CD4-positive, CD25-positive, alpha-beta regulatory T cell (primary cell): ENCODE measurements around the gene BACH2. TPM values are rescaled to one million over a fixed set of nuclear protein-coding genes. Genes with fewer than 3 reads are reported as not detected.

Experiments used
- ATAC-seq, 2 donors: fragments of 150-1000 bp; cut with Tn5 transposase; one replicate each; pipeline ENCODE4 v1.10.0; 2021; ENCODE audit warnings: low read depth in 2 of 2, moderate number of reproducible peaks in 2 of 2, moderate library complexity in 1 of 2
- DNase-seq, 3 donors: peaks; one replicate each; pipeline versions ENCODE4 v3.0.0 to v3.0.0-alpha.2; 2012 to 2022; ENCODE audit warnings: mixed read lengths in 1 of 3
- H3K27ac ChIP-seq: one replicate; pipeline ENCODE4 v1.7.0; 2013; ENCODE audit warnings: mild to moderate bottlenecking, low read length; ENCODE audit not compliant: insufficient read depth, poor library complexity, severe bottlenecking
- H3K27me3 ChIP-seq: one replicate; pipeline ENCODE4 v1.7.0; 2013; ENCODE audit warnings: low read length; ENCODE audit not compliant: control insufficient read depth, insufficient read depth
- H3K36me3 ChIP-seq: one replicate; pipeline ENCODE4 v1.7.0; 2013; ENCODE audit warnings: mild to moderate bottlenecking, low read length, moderate library complexity; ENCODE audit not compliant: control insufficient read depth, insufficient read depth
- H3K4me1 ChIP-seq: 2 replicates; pipeline ENCODE4 v1.7.0; 2013; ENCODE audit warnings: mild to moderate bottlenecking, low read length; ENCODE audit not compliant: insufficient read depth, control insufficient read depth, poor library complexity, severe bottlenecking
- H3K4me3 ChIP-seq: one replicate; pipeline ENCODE4 v1.7.0; 2013; ENCODE audit warnings: low read depth, mild to moderate bottlenecking, low read length, moderate library complexity
- H3K9me3 ChIP-seq, 2 experiments: 1 replicate in 1 of 2; 2 replicates in 1 of 2; pipeline ENCODE4 v1.7.0; 2013; ENCODE audit warnings: low read length in 2 of 2, mild to moderate bottlenecking in 1 of 2, moderate library complexity in 1 of 2; ENCODE audit not compliant: control insufficient read depth in 2 of 2
- H3K27ac Mint-ChIP-seq, 3 donors: one replicate each; pipeline ENCODE4 v1.8.0; 2020 to 2022; ENCODE audit warnings: mild to moderate bottlenecking in 3 of 3, mixed read lengths in 3 of 3, moderate library complexity in 2 of 3
- H3K27me3 Mint-ChIP-seq: one replicate; pipeline ENCODE4 v1.8.0; 2022; ENCODE audit warnings: mild to moderate bottlenecking, mixed read lengths
- H3K36me3 Mint-ChIP-seq: one replicate; pipeline ENCODE4 v1.8.0; 2020; ENCODE audit warnings: mixed read lengths
- H3K4me1 Mint-ChIP-seq, 4 donors: one replicate each; pipeline ENCODE4 v1.8.0; 2020 to 2022; ENCODE audit warnings: mixed read lengths in 4 of 4, mild to moderate bottlenecking in 1 of 4
- H3K4me3 Mint-ChIP-seq, 4 donors: one replicate each; pipeline ENCODE4 v1.8.0; 2020 to 2022; ENCODE audit warnings: mild to moderate bottlenecking in 4 of 4, mixed read lengths in 4 of 4, moderate library complexity in 3 of 4
- H3K9me3 Mint-ChIP-seq, 7 donors: one replicate each; pipeline ENCODE4 v1.8.0; 2020 to 2022; ENCODE audit warnings: mixed read lengths in 7 of 7, mild to moderate bottlenecking in 3 of 7, moderate library complexity in 2 of 7
- polyA plus RNA-seq, 4 donors: library from polyadenylated mRNA; unstranded; fragments of 300-500 nt; fragmentation: Illumina TruSeq; gene quantifications; one replicate each; pipeline ENCODE4 v1.2.3, GENCODE V29; 2021
- total RNA-seq: library from RNA; stranded (reverse); gene quantifications from one replicate; pipeline ENCODE4 v1.2.3, GENCODE V29; 2022

BACH2 gene
- total and polyA plus RNA-seq, 5 donors from 2014 or later, result 3.8 to 51.3 (median 7.1) TPM

DNA sequence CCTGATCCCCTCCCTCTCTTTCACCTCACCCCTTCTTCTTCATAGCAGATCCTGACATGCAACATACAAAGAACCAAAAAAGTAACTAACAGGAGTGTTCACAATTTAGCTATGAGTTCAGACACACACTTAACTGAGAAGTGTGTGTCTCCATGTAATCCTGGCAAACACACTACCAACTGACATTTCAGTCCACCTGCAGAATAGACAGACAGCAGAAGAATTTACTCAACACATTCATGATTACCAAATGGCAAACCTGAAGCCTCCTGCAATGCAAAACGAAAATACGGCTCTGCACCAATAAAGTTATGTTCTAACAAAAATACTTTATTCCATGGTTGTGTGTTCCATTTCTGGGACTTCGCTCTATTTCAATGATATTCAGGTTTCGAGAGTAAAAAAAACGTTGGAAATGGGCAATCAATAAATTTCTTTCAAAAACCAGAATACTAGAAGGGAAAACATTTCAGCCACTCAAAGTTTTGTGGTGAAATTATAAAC, 2.6 kb downstream of the BACH2 start:
- peaks cover 5 to 58% (median 40%) of the 10 kb centered on the region in 4 donors for H3K4me1 Mint-ChIP-seq
- H3K27ac Mint-ChIP-seq, result peak overlapping the region; percentile 91 to 96 (median 94)
- H3K4me3 Mint-ChIP-seq, result peak overlapping the region; percentile 87 to 95 (median 90)
- peaks cover 35% of the 10 kb centered on the region for H3K4me1 ChIP-seq
- no peaks in the 10 kb centered on the region for H3K36me3 ChIP-seq
- H3K27me3 ChIP-seq, result peaks cover 19% of the 10 kb centered on the region
- peak overlapping the region; percentile 90 for H3K4me3 ChIP-seq
- peak overlapping the region; percentile 85 for H3K27ac ChIP-seq
- peaks cover 0 to 3% (median 0%) of the 10 kb centered on the region in 7 donors for H3K9me3 Mint-ChIP-seq
- no peaks in the 10 kb centered on the region for H3K9me3 ChIP-seq
- DNase-seq (no peak), ATAC-seq (no peak)
- peaks cover 71% of the 10 kb centered on the region for H3K27me3 Mint-ChIP-seq
- H3K36me3 Mint-ChIP-seq, result peaks cover 7% of the 10 kb centered on the region

DNA sequence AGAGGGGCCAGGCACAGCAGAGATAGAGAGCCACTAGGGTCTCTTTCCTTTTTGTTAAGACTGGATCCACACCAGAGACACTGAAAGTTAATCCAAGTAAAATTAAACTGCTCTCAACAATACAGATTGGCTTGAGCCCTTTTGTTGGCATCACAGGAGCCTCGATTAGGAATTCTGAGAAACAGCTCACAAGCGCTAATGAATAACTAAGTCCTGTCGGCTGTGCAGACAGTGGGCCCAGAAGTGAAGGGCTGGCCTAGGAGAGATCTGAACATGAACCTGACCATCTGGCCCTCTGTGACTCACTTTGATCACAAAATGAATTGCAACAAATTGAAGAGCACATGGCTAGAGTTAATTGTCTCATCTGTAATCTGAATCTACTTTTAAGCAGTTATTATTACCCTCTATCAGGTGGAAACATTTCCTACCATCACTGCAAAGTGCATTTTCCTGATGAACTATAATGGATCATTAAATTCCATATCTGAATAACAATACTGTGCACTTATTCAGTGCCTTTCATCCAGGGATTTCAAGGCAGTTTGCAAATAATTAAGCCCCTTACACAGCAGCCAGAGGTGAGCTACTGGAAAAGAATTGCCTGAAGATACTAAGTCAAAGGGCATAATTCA, 3.2 kb downstream of the BACH2 start:
- peak overlapping the region; percentile 67 to 92 (median 88) for H3K4me3 Mint-ChIP-seq
- Histone ChIP-seq H3K36me3 (no peaks in the 10 kb centered on the region), H3K4me3 (peak overlapping the region; percentile 90), H3K9me3 (no peaks in the 10 kb centered on the region), H3K27ac (no peak overlapping the region), H3K27me3 (peaks cover 14% of the 10 kb centered on the region), H3K4me1 (peaks cover 35% of the 10 kb centered on the region)
- H3K27me3 Mint-ChIP-seq, result peaks cover 68% of the 10 kb centered on the region
- DNase-seq, result no peak
- H3K9me3 Mint-ChIP-seq, result peaks cover 0 to 3% (median 0%) of the 10 kb centered on the region in 7 donors
- peaks cover 5 to 65% (median 45%) of the 10 kb centered on the region in 4 donors for H3K4me1 Mint-ChIP-seq
- H3K36me3 Mint-ChIP-seq, result peaks cover 7% of the 10 kb centered on the region
- ATAC-seq, result no peak
- H3K27ac Mint-ChIP-seq, result peak overlapping the region; percentile 91 to 96 (median 94)

DNA sequence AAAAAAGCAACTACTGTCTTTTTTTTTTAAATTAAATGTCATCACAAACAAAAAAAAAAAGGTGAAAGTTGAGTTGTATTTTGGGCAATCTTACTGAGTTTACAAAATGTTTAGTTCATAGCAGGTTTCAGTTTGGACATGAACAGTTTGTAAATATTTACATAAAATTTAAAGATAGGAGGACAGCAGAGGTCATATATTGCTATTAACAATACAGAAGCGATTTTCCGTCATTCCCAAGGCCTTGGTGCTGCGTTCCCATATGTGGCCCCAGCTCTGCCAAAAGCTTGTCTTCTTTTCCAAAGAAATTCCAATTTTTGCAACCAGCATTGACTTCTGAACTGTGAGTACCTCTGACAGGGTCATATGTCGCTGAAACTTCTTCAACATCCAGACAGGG, 5.1 kb downstream of the BACH2 start:
- peaks cover 16 to 73% (median 49%) of the 10 kb centered on the region in 4 donors for H3K4me1 Mint-ChIP-seq
- Histone ChIP-seq H3K27ac (no peak overlapping the region), H3K9me3 (peaks cover 0 to 4% of the 10 kb centered on the region in 2 experiments), H3K4me3 (no peak overlapping the region), H3K4me1 (peaks cover 30% of the 10 kb centered on the region), H3K36me3 (no peaks in the 10 kb centered on the region), H3K27me3 (peaks cover 10% of the 10 kb centered on the region)
- no peak for DNase-seq
- ATAC-seq, result no peak
- no peak overlapping the region for H3K4me3 Mint-ChIP-seq
- peak overlapping the region in 1 of 3 donors; percentile 34 for H3K27ac Mint-ChIP-seq
- H3K27me3 Mint-ChIP-seq, result peaks cover 63% of the 10 kb centered on the region
- peaks cover 0 to 3% (median 2%) of the 10 kb centered on the region in 7 donors for H3K9me3 Mint-ChIP-seq
- peaks cover 7% of the 10 kb centered on the region for H3K36me3 Mint-ChIP-seq

DNA sequence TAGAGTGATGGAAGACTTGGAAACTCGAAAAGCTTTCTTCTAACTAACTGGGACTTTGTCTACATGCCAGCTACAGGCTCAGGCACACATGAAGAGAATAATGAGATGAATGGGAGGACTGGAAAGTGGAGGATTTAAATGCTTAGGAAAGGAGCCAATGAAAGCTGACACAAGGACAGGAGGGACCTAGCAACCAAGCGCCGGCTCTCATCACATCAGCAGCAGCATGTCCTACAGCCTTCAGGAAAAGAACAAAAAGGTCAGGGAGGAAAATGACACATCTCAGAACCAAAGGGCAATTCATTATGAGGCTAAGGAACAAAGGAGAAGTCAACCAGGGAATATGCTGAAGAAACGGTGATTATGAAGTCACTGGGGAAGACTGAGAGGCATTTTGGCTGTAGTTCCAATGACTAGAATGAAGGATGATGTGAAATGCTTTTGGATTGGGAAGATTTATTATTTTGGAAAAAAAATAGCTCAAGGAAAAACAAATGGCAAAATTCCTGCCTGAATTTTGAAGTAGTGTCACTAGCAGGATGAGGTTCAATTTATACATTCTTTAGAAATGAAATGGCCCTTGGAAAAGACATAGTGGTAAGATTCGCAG, 5.7 kb downstream of the BACH2 start:
- Histone ChIP-seq H3K4me1 (peaks cover 34% of the 10 kb centered on the region), H3K27ac (no peak overlapping the region), H3K36me3 (no peaks in the 10 kb centered on the region), H3K9me3 (peaks cover 0 to 4% of the 10 kb centered on the region in 2 experiments), H3K4me3 (no peak overlapping the region), H3K27me3 (peaks cover 10% of the 10 kb centered on the region)
- H3K27me3 Mint-ChIP-seq, result peaks cover 66% of the 10 kb centered on the region
- DNase-seq (no peak), ATAC-seq (no peak)
- peak overlapping the region in 1 of 3 donors; percentile 34 for H3K27ac Mint-ChIP-seq
- H3K36me3 Mint-ChIP-seq, result peaks cover 7% of the 10 kb centered on the region
- peaks cover 23 to 79% (median 54%) of the 10 kb centered on the region in 4 donors for H3K4me1 Mint-ChIP-seq
- peaks cover 0 to 3% (median 2%) of the 10 kb centered on the region in 7 donors for H3K9me3 Mint-ChIP-seq
- H3K4me3 Mint-ChIP-seq, result peak overlapping the region in 3 of 4 donors; percentile 10 to 55 (median 38)

DNA sequence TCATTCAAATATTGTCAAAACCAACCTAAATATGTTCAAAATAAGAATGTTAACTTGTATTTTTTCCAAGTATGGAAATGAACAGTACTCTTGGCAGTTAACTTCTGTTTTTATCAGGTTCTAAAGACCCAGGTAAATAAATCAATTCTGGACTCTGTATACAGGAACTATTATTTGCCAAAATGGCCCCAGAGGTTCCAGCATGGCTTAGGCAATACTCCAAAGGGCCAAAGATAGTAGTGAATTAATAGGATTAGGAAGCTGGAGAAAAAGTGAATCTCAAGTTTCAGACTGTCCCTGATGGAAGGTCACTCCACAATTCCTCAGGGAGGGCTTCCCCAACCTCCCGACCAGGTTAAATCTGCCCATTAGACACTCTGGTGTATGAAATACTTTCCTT, 6.7 kb downstream of the BACH2 start:
- no peak overlapping the region for H3K4me3 ChIP-seq
- no peak for ATAC-seq
- H3K27me3 Mint-ChIP-seq, result peaks cover 72% of the 10 kb centered on the region
- H3K36me3 Mint-ChIP-seq, result peaks cover 7% of the 10 kb centered on the region
- no peak for DNase-seq
- H3K9me3 Mint-ChIP-seq, result peaks cover 0 to 3% (median 0%) of the 10 kb centered on the region in 7 donors
- H3K4me1 ChIP-seq, result peaks cover 34% of the 10 kb centered on the region
- H3K9me3 ChIP-seq, result peaks cover 0 to 4% of the 10 kb centered on the region in 2 experiments
- H3K27ac Mint-ChIP-seq, result no peak overlapping the region
- H3K27ac ChIP-seq, result no peak overlapping the region
- H3K4me3 Mint-ChIP-seq, result peak overlapping the region in 2 of 4 donors; percentile 55 to 76
- H3K36me3 ChIP-seq, result no peaks in the 10 kb centered on the region
- peaks cover 31 to 90% (median 63%) of the 10 kb centered on the region in 4 donors for H3K4me1 Mint-ChIP-seq
- H3K27me3 ChIP-seq, result peaks cover 10% of the 10 kb centered on the region

DNA sequence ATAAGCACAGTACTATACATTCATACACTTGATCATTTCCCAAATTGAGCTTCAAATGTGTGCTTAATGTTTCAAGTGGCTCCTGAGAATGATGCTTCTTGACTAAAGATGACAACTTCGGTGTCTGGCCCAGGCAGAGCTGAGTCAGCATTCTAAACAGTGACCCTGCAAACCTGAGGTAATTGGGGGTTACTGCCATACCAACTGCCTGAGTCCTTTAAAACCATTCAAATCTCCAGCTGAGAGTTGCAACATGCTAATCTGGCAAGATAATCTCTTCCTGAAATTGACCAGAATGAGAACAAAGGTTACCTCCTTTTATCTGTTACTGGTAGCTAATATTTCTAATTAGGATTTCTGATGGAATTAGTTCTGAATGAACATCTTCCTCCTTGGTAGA, 8.2 kb downstream of the BACH2 start:
- Mint-ChIP-seq H3K36me3 (peaks cover 7% of the 10 kb centered on the region), H3K4me3 (peak overlapping the region in 1 of 4 donors; percentile 15), H3K27me3 (peaks cover 71% of the 10 kb centered on the region), H3K4me1 (peaks cover 39 to 86% (median 60%) of the 10 kb centered on the region in 4 donors), H3K27ac (peak overlapping the region in 2 of 3 donors; percentile 28 to 68), H3K9me3 (peaks cover 0 to 3% (median 0%) of the 10 kb centered on the region in 7 donors)
- Histone ChIP-seq H3K36me3 (no peaks in the 10 kb centered on the region), H3K4me3 (no peak overlapping the region), H3K9me3 (peaks cover 0 to 4% of the 10 kb centered on the region in 2 experiments), H3K27me3 (peaks cover 3% of the 10 kb centered on the region), H3K27ac (no peak overlapping the region), H3K4me1 (peaks cover 36% of the 10 kb centered on the region)
- ATAC-seq (no peak), DNase-seq (no peak)

DNA sequence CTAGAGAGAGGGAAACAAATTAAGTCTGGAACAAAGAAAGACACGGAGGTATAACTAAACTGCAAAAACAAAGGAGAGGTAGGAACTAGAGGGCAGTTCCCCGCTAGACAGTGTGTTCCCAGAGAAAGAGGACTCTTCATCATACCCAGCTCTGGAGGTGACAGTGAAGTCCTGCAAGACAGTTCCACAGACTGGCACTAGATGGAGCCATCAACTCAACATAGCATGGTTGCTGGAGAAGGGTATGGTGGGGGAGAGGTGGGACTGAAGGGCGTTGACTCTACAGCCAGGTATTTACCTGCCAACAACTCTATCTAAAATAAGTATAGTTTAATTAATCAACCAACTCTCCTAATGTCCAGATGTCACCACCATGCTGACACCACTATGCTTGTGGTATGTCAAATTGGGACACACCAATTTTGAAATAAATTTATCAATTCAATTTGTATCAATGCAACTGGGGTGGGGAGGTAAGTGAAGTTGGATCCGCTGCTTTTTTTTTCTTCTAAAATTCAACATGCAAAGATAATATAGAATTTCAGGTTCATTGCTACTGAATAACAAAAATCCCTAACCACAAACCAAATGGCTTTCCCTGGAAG, 9.7 kb downstream of the BACH2 start:
- Mint-ChIP-seq H3K4me1 (peaks cover 39 to 78% (median 61%) of the 10 kb centered on the region in 4 donors), H3K4me3 (peak overlapping the region in 3 of 4 donors; percentile 38 to 80 (median 61)), H3K27me3 (peaks cover 70% of the 10 kb centered on the region), H3K36me3 (peaks cover 7% of the 10 kb centered on the region), H3K9me3 (peaks cover 0 to 3% (median 0%) of the 10 kb centered on the region in 7 donors), H3K27ac (peak overlapping the region; percentile 57 to 90 (median 67))
- Histone ChIP-seq H3K4me1 (peaks cover 30% of the 10 kb centered on the region), H3K36me3 (no peaks in the 10 kb centered on the region), H3K27ac (no peak overlapping the region), H3K27me3 (peaks cover 9% of the 10 kb centered on the region), H3K4me3 (peak overlapping the region; percentile 89), H3K9me3 (peaks cover 0 to 4% of the 10 kb centered on the region in 2 experiments)
- peak in 2 of 3 donors; percentile 46 to 73 for DNase-seq
- peak in 1 of 2 donors; percentile 32 for ATAC-seq
